Activated T-cell treated with anti-CD3 and anti-CD28 coated beads, Interleukin-2, amount 50 U/mL, for 1 hour (primary cell): ENCODE results near the gene SSBP3.

Source experiments
- DNase-seq: peaks from one replicate; pipeline ENCODE4 v3.0.0-alpha.2; 2020

The SSBP3 gene

DNA sequence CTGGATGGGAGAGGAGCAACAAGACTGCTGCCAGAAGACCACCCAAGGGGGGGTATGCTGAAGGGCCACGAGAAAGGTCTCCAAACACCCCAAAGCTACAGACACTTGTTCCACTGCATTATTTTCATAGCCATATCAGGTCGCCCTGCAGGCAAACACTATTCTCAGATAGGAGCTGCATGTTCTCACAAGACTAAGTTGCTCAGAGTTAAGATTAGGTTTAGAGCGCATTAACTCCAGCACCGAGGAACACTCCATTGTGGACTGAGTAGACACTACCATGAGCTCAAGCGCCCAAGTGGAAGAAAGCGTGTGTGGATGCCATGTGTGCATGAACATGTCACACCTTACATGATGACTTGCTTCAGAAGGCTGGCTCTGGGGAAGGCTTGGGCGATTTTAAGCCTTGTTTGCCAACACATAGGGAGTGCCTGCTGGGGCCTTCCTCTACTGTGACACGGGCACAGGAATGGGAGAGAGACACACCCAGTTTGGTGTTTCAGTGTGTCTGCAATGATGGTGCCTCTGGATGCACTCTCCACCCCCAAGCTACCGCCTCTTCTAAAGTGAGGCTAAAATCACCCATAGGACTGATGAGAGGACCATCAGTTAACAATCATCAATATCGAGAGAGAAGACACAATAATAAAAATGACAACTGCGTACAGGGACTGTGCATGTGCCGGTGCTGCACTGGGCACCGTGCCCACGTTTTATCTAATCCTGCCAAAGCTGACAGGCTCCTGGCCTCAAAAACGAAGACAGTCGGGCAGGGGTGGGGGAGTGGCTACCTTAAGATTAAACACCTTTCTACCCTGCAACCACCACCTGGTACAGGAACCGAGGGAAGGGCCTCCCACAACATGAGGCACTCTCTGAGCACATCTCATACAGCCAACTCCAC, 34.9 kb downstream of the SSBP3 start:
- DNase-seq = no peak

DNA sequence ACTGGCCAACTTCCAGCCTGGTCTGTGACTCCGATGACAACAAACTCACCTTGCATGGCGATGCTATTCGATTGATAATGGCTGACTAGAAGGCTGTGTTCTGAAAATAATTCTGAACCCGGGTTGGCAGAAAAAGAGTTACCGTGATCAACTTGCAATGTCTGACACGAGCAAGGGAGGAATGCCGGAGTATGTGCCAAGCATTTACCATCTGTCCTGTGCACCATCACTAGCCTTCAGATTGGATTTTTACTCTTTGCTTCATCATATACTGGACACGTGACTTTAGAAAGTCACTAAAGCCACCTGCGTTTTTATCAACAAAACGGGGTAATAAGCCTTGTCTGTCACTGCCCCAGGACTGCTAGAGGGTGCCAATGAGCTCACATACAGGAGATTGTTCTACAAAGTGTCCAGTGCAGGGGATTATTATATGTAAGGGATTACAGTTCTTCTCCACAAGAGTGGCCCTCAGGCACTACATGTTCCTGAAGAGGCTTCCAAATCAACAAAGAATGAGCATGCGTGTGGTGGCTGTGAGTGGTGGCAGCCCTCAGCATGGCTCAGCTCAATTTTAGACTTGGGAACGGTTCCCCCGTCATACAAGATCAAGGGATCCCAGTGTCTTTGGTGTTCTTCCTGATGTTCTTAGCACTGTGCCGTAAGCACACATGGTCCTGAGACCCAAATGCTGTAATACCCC, 35.8 kb downstream of the SSBP3 start:
- no peak for DNase-seq

DNA sequence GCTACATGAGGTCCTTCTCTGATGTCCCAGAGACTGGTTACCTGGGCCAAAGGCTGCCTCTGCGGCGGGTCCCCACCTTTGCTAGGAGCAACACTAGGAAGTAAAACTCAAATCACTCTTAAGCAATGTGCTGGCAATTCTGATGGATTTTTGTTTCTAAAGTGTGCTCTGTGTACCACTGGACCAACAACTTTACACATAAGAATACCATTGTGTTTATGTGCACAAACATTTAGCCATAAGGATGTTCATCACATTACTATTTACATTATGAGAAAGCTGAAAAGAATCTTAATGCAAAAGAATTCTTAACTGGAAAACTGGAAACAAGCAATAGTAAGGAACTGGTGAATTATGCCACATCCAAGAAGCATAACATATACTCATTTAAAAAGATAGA, 38.6 kb downstream of the SSBP3 start:
- DNase-seq = no peak

DNA sequence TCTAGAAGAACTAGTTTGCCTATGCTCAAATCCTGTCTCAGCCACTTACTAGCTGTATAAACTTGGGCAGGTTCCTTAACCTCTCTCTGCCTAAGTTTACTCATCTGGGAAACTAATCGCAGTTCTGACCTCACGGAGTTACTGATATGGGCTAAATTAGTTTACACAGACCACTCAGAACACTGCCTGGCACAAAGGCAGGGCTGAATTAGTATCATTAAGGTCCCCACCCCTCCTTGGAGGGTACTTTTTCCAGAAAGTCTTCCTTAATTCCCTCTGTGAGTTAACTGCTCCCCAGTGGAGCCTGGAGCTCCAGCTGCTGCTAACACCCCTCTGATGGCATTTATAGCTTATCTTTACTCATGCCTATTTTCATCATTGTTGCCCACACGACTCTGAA, 40.3 kb downstream of the SSBP3 start:
- no peak for DNase-seq

DNA sequence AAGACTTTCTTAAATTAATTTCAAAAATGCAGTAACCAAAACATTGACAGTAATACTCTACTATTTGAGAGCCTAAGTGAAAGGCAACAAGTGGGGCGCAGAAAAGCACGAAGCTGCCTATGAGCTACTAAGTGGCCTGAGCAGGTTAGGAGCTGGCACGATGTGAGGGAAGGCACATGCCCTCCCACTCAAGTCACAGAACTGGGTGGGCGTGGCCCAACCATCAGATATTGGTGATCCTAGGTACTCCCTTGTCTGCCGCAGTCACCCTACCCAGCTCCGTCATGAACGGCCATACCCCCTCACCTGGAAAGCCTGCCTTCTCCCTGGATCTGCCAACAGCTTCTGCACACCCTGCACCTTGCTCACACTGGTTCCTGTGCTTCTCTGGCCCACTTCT, 40.8 kb downstream of the SSBP3 start:
- no peak for DNase-seq

DNA sequence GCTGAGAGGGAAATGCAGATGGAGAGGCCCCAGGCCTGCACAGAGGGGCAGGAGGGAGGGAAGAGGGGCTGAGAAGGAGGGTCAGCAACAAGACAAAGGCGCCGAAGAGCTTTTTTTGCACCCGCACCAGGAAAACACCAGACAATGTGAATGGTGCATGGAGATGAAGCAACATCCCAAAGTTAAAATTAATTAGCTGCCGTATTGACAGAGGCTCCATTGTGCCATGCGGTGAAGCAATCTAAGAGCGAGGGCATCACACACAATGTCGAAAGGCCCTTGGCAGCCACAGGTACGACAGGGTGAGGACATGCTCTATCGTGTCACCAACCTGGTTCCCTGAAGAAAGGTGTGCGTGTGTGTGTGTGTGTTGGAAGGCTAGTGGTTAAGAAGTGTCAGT, 41.2 kb downstream of the SSBP3 start:
- DNase-seq = no peak

DNA sequence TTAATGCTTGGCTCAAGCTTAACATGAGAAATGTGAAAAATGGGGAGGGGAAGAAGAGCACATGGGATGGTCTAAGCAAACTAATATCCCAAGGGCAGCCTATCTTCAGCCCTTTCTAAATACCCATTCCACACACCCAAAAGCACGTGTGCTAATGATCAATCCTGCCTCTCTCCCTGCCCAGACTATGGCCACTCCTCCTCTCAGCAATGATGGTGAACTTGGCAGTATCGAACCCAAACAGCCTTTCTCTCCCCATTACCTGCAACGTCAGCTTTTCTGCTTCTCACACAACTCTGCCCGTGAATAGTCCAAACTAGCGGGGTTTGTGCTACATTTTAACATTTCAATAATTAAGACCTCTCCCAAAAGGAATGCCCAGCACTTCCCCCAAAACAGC, 41.6 kb downstream of the SSBP3 start:
- no peak for DNase-seq

DNA sequence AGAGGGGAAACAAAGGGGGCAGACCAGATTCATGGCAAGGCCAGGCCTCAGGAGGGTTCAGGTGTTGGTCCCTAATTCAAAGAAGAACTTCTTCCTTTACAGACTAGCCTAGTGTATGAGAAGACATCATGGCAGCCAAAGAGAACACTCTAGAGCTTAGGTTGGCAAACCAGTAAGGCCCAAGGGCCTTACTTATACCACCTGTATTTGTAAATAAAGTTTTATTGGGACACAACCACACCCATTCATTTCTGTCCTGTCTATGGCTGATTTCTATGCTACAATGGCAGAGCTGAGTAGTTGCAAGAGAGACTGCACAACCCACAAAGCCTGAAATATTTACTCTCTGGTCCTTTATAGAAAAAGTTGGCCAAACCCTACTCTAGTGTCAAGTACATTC, 42.3 kb downstream of the SSBP3 start:
- no peak for DNase-seq

DNA sequence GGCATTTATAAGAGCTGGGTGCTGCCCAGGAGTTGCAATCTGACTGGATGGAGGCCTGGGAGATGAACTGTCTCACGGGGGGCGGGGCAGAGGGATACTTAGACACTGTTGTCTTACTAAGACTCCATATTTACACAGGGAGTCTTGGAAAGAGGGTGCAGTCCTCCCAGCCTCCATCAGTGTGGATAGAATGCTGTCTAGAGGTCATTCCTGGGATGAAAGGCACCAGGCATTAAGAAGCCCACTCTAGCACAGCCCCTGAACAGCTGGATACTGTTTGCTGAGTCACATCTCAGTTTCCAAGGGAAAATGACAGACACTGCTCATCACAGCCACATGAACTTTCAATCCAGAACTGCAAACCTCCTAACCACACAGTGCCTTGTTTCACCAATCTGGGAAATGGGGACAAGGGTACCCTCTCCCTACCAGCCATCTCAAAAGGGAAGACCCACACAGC, 43.3 kb downstream of the SSBP3 start:
- DNase-seq = no peak

DNA sequence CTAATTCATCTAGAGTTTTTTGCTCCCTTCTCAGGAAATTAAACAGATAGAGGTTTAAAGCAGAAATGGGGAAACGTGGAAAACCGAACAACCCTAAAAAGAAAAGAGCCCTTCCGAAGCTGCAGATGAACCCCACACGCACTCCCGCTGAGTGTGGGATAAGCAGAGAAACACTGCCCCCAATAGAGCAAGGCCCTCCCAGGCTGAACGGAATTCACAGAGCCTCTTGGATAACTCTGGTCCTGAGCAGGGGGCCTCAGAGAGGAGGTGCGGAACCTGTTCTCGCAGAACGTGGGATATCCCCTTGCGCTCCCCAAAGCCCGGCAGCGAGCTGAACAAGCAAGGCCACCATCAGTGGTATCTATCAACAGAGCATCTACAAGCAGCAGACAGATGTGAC, 44.9 kb downstream of the SSBP3 start:
- DNase-seq = no peak

DNA sequence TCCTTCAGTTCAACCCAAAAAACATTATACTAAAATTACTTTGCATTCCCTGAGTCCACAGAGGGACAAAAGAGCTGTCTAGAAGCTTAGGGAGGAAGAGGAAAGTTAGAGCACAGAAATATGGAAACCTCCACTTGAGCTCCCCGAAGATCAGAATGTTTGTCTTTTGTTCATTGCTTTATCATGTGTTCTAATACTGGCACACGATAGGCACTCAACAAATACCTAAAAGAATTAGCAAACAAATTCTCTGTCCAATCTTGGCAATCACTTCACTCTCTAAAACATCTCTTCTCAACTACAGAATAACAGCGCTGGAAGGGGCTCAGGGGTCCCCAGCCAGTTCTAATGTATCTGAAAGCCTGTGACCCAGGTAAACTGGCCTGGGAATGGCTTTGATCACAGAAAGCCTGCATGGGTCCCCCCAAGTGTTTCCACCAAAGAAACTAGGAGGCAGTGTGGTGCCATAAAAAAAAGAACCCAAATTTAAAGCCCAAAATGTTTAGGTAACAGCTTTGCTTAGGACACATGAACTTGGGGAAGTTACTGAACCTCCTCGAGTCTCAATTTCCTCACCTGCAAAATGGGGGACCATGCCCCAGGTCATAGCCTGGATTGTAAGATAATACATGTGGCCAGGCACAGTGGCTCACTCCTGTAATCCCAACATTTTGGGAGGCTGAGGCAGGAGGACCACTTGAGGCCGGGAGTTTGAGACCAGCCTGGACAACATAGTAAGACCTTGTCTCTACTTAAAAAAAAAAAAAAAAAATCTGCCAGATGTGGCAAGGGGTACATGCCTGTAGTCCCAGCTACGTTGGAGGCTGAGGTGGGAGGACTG, 45.8 kb downstream of the SSBP3 start:
- no peak for DNase-seq

DNA sequence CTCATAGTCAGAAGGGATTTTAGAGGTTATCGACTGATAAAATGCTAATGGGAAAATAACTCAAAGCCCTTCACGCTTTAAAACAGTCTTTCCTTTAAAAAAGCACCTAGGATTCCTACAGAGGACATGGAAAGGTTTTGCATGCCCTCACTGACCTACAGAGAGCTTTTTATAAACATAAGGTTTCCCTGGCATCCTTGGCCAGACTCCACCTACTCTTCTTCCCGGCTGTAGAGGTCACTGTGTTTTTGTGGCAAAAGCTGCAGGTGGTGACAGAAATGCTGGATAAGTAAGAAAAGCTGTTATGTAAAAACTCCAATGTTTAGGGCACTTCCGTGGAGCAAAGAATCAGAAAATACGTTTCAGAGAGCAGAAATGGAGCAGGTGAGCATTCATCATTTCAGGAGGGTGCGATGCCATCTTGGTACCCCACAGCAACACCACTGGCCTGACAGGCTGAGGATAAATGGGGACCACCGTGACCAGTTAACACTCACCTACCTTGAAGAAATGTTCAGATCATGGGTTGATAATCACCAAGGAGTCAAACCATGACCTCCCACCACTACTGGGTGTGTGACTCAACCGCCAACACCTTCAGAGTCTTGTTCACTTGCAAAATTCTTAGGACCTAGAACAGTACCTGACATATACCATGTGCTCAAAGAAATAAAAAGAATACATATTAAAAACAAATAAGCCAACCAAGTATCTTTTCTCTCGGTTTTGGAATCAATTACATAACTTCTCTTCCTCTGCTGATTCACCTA, 46.6 kb downstream of the SSBP3 start:
- no peak for DNase-seq

DNA sequence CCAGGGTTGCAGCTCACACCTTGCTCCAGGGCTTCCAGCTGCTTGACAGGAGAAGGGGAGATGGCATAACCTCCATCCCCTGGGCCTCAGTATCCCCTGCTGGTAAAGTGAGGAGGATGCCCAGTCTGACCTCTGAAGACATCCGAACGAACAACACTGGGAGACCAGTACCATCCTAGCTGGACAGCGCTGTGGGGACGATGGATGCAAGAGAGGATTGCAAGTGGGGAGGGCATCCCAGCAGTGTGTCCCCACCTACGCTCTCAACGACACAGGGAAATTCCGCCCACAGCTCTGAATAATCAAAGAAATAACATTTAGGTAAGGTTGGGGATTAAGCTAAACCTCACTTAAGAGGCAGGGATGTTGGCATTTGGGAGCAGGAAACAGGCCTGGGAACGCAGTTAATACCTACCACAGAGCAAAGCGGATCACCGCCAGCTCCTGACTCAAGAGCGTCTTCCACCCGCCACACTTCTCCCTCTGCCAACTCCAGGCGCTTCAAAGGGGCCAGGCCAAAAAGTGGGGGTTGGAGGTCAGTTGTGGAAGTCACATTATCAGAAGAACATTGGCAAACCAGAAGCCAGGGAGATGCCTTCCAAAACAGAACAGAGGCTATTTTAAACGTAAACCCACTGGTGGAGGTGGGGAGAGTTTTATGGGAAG, 47.6 kb downstream of the SSBP3 start:
- no peak for DNase-seq

DNA sequence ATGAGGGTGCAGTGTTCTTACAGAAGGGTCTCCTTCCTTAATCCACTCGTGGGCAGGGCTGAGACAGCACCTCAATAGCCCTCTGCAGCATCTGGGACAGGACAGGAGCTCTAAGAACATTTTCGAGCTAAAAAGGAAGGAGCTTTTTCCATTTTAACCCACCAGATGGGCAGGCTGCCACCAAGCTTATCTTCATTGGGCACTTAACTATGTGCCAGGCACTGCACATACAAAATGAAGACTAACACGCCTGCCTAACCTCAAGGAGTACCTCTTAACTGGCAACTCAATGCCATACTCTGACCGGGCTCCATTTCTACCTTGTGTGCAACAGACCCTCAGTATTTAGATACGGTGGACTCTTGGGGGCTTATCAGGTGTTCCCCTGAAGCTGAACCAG, 48.2 kb downstream of the SSBP3 start:
- DNase-seq = no peak

DNA sequence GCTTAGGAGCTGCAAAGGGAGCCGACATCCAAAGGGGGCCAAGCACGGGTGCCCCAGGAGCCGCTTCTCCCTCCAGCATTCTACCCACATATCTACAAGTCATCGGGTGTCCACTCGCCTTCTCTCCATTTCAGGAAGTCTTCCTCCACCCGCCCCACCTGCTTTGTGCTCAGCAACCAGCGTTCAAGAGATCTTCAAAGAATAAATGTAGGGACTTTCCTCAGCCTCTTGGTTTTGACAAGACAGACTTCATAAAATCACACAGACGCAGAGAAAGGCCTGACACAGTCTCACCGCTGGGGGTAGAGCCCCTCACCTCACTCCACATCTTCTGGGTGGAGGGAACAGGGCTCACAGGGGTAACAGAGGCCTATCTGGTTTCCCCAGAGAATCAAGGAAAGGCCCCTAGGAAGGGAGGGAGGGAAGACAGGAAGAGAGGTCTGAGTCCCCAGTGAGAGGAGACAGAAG, 49.5 kb downstream of the SSBP3 start:
- peak; percentile 45 for DNase-seq

DNA sequence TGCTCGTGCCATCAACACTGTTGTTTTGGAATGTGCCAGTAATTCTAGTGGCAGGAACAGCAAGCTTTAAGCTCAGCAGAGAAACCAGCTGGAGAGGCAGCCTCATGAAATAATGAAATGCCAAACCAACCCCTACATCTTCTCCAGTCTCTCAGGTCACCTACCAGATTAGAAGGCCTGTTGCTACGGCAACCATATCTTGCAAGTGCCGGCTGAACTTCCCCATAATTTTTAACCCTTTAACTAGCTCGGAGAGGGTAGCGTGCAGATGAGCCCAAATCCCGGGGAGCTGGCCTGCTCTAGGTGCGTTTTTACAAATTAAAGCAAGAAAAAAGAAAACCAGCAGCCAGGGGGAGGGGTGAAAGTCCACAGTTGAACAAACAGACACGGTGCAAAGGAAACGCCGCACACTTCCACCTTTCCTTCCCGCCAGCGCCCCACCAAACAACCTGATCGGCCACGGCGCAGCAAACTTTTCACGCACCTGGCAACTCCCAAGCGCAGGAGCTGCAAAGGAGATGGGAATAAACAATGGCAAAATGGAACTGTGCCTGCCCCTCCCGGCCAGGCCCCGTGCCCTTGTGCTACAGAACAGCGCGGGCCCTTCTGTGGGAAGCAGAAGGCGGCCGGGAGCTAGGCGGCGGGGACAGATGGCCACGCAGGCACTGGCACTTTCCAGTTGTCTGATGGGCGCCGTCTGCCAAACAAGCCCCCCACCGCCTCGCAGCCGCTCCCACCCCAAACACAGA, 50.1 kb downstream of the SSBP3 start:
- no peak for DNase-seq

DNA sequence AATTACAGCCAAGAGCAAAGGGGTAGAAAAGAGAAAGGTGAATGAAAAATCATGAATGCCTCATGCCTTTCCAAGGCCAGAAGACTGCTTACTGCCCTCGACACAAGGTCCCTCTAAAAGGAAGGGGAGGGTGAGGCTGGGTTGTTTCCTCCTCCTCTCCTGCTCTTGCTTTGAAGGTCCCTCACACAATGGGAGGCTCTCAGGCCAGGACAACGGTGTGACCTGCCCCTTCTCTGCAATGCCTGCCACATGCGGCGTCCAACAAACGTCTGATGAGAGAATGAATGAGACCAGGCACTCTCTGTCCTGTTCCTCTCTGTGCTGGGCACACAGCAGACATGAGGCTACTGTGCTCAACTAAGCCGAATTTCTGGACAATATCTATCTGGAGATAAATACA, 51.3 kb downstream of the SSBP3 start:
- DNase-seq = no peak

DNA sequence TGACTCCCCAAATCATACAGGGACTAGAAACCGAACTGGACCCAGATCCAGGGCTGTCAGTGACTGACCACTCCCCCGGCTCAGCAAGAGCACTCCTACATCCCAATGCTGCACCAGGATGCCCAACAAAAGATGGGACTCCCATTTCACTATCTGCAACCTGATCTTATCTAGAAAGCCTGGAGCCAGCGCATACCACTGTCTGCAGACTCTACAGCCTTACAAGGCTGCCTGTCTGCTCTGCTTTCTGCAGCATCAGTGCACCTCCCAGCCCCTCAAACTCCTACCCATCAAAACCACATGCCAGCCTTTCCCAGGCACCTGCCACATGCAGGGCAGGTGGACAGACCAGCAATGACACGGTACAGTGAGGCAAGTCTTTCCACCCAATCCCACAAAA, 52.2 kb downstream of the SSBP3 start:
- no peak for DNase-seq

DNA sequence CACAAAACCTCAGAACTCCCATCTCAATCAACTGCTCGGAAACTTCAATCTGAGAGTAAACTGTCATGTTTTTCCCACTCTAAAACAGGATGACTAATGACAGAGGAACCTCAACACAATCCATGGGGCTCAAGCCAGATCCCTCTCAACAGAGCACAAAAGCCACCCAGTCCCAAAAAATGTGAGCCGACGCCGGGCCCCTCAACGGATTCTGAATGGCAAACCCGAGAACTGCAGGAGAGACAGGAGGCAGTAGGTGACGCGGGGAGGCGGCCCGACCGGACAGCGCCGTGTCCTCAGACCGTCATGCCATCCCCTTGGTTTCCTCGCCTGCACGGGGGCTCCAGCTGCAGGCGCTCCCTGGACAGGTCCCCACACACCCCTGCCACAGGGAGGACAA, 53.4 kb downstream of the SSBP3 start:
- DNase-seq = no peak

DNA sequence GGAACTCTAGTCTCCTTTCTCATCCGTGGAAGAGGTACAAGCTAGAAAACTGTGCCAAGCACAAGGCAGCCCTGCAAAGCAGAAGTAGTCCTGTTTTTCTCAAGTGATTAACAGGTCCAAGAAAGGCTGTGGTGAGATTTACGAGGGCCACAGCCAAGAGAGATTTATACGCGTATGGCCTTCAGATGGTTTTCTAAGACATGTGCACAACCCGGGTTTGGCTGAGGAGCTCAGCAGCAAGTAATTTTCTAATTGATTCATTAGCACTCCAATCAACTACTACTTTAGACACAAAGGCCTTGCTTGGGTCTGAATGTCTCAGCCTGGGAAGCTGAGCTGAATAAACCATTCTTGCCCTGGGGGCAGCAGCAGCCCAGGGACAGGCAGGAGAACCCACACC, 55.8 kb downstream of the SSBP3 start:
- DNase-seq = no peak

DNA sequence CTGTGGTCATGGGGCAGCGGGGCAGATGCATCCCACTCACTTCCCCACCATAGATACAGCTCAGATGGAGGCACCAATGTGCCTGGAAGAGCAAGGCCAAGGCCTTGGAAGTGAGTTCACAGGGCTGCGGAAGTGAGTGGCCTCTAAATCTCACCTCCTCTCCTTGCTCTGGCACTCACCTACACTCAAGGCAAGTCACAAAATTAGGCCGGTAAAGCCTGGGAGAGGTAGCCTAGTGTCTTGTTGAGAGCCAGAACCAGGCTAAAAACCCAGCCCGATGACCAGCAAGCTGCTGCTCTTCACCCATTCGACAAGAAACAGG, 57.5 kb downstream of the SSBP3 start:
- DNase-seq = no peak
